ENCODE data around the gene SPAG9.

Gene SPAG9

GRCh38 chr17:51035431-51035830, 85.2 kb downstream of the SPAG9 start:
- no peak for DNase-seq

GRCh38 chr17:51034800-51035199, 85.9 kb downstream of the SPAG9 start:
- DNase-seq = no peak

GRCh38 chr17:51032850-51033249, 87.8 kb downstream of the SPAG9 start:
- DNase-seq = no peak

- no peak for DNase-seq
Observed at GRCh38 chr17:51029568-51030463, 90.9 kb downstream of the SPAG9 start.

- no peak for DNase-seq
Observed at GRCh38 chr17:51029142-51029541, 91.5 kb downstream of the SPAG9 start.

GRCh38 chr17:51028176-51028863, 92.3 kb downstream of the SPAG9 start:
- no peak for DNase-seq

- DNase-seq = no peak
Observed at GRCh38 chr17:51018541-51018940, 102.1 kb downstream of the SPAG9 start.

GRCh38 chr17:51017270-51017669, 103.4 kb downstream of the SPAG9 start:
- DNase-seq = no peak

- no peak for DNase-seq
Observed at GRCh38 chr17:51016099-51016498, 104.6 kb downstream of the SPAG9 start.

GRCh38 chr17:51015145-51015558, 105.5 kb downstream of the SPAG9 start:
- DNase-seq = no peak

- DNase-seq = no peak
Observed at GRCh38 chr17:51014129-51014528, 106.5 kb downstream of the SPAG9 start.

GRCh38 chr17:51013322-51013721, 107.3 kb downstream of the SPAG9 start:
- DNase-seq = no peak

GRCh38 chr17:51012538-51012937, 108.1 kb downstream of the SPAG9 start:
- DNase-seq = no peak

GRCh38 chr17:51010173-51010675, 110.4 kb downstream of the SPAG9 start:
- DNase-seq = no peak

GRCh38 chr17:51006601-51007000, 114.1 kb downstream of the SPAG9 start:
- DNase-seq = peak; percentile 48

- no peak for DNase-seq
Observed at GRCh38 chr17:51005768-51006167, 114.9 kb downstream of the SPAG9 start.

- no peak for DNase-seq
Observed at GRCh38 chr17:51004249-51004648, 116.4 kb downstream of the SPAG9 start.

- DNase-seq = peak; percentile 9
Observed at GRCh38 chr17:51000835-51001638, 119.6 kb downstream of the SPAG9 start.

- DNase-seq = no peak
Observed at GRCh38 chr17:50995668-50996067, 125.0 kb downstream of the SPAG9 start.

- no peak for DNase-seq
Observed at GRCh38 chr17:50993544-50993943, 127.1 kb downstream of the SPAG9 start.

GRCh38 chr17:50989149-50989548, 131.5 kb downstream of the SPAG9 start:
- no peak for DNase-seq

- no peak for DNase-seq
Observed at GRCh38 chr17:50988427-50988826, 132.2 kb downstream of the SPAG9 start.
